ENCODE results near the gene ACAD11.
"Not testable (repeated sequence)": the region's sequence is repeated elsewhere in the genome, so short reads cannot be mapped to it uniquely, and the experiment has no call there.

ACAD11 gene

DNA sequence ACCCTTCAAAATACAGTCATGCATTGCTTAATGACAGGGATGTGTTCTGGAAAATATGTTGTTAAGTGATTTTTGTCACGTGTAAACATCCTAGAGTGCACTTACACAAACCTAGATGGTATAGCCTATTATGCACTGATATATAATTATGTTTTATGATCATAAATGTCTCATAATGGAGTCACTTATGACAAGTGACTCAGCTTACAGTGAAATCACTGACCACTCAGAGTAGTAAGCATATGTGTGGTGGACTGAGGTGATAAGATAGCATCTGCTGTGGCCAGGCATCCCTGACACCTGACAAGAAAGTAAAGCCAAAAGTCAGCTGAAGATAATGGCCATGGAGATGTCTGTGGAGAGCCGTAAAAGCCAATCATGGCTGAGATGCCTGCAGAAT lies 5.4 kb downstream of the ACAD11 start:
- Histone ChIP-seq H3K9me3 (ENCODE audit: control insufficient read depth, low read length) (no peaks in the 10 kb centered on the region), H3K4me1 (ENCODE audit: control insufficient read depth, insufficient read depth, low read length) (no peaks in the 10 kb centered on the region), H3K4me3 (ENCODE audit: insufficient read depth, low read depth, low read length) (no peak overlapping the region), H3K27me3 (ENCODE audit: control insufficient read depth, insufficient read depth, low read length, poor library complexity, severe bottlenecking) (no peaks in the 10 kb centered on the region), H3K27ac (ENCODE audit: insufficient read depth, low read depth, low read length, poor library complexity, severe bottlenecking) (no peak overlapping the region), H3K36me3 (ENCODE audit: control insufficient read depth, insufficient read depth, low read length) (no peaks in the 10 kb centered on the region)
- 98 to 99% methylated on average over 1 of the region's 2 CpGs for WGBS, 2 experiments

DNA sequence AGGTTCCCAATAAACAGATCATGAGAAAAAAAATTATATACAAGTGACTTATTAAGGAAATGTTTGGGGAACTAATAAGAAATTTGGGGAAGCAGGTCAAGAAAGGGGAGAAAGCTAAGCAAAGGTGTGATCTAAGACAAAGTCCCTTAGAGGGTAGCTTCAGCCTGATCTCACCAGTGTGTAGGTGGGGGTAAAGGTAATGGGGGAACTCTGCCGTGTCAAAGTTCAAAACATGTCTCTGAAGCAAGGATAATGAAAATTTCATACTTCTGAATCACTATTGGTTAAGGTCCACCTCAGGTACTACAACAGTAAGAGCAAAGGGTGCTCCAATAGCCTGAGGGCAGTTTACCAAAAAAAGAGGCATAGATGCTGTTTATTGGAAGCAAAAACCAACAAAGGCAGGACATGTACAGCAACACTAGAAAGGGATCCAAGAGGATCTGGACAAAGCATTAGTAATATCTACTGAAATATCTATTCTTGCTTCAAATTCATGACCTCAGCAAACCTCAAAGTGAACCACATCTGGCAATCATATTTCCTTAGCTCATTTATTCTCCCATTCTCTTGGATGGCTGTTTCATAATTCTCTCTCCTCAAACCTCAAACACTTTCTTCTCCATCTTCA lies 6.9 kb downstream of the ACAD11 start:
- no peak overlapping the region for H3K27ac ChIP-seq (ENCODE audit: insufficient read depth, low read depth, low read length, poor library complexity, severe bottlenecking)
- no peaks in the 10 kb centered on the region for H3K9me3 ChIP-seq (ENCODE audit: control insufficient read depth, low read length)
- no peaks in the 10 kb centered on the region for H3K27me3 ChIP-seq (ENCODE audit: control insufficient read depth, insufficient read depth, low read length, poor library complexity, severe bottlenecking)
- no peaks in the 10 kb centered on the region for H3K36me3 ChIP-seq (ENCODE audit: control insufficient read depth, insufficient read depth, low read length)
- 78 to 100% methylated on average over 1 of the region's 1 CpG for WGBS, 2 experiments
- H3K4me3 ChIP-seq (ENCODE audit: insufficient read depth, low read depth, low read length), result no peak overlapping the region
- H3K4me1 ChIP-seq (ENCODE audit: control insufficient read depth, insufficient read depth, low read length), result no peaks in the 10 kb centered on the region

DNA sequence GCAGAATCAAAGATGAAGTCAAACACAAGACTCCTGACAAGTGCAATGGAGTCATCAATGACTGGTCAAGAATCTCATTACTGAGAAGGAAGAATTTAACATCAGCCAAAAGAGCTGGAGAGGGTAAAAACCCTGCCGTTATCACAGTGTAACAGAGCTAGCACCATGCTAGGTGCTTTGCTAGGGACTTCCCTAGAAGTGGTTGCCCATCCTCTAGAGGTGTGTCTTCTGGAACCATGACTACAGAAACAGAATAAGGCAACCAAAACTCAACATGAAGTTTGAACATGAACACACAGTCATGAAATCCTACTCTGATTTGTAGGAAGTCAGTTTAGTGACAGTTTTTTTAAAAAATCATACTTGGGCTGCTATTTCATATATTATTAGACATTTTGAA lies 9.5 kb downstream of the ACAD11 start:
- Histone ChIP-seq H3K27ac (ENCODE audit: insufficient read depth, low read depth, low read length, poor library complexity, severe bottlenecking) (no peak overlapping the region), H3K9me3 (ENCODE audit: control insufficient read depth, low read length) (no peaks in the 10 kb centered on the region), H3K4me1 (ENCODE audit: control insufficient read depth, insufficient read depth, low read length) (no peaks in the 10 kb centered on the region), H3K4me3 (ENCODE audit: insufficient read depth, low read depth, low read length) (no peak overlapping the region), H3K27me3 (ENCODE audit: control insufficient read depth, insufficient read depth, low read length, poor library complexity, severe bottlenecking) (no peaks in the 10 kb centered on the region), H3K36me3 (ENCODE audit: control insufficient read depth, insufficient read depth, low read length) (no peaks in the 10 kb centered on the region)
- WGBS, 2 experiments, result 56 to 89% methylated on average over 1 of the region's 1 CpG

- no peak overlapping the region for H3K4me3 ChIP-seq (ENCODE audit: insufficient read depth, low read depth, low read length)
- H3K27ac ChIP-seq (ENCODE audit: insufficient read depth, low read depth, low read length, poor library complexity, severe bottlenecking), result no peak overlapping the region
- no peaks in the 10 kb centered on the region for H3K4me1 ChIP-seq (ENCODE audit: control insufficient read depth, insufficient read depth, low read length)
- no peaks in the 10 kb centered on the region for H3K9me3 ChIP-seq (ENCODE audit: control insufficient read depth, low read length)
- WGBS, 2 experiments, result 88 to 96% methylated on average over 1 of the region's 1 CpG
- no peaks in the 10 kb centered on the region for H3K36me3 ChIP-seq (ENCODE audit: control insufficient read depth, insufficient read depth, low read length)
- H3K27me3 ChIP-seq (ENCODE audit: control insufficient read depth, insufficient read depth, low read length, poor library complexity, severe bottlenecking), result no peaks in the 10 kb centered on the region
These were observed 14.6 kb downstream of the ACAD11 start for GRCh38 chr3:132645058-132645457.

GRCh38 chr3:132643366-132643765 lies 16.2 kb downstream of the ACAD11 start:
- H3K9me3 ChIP-seq (ENCODE audit: control insufficient read depth, low read length), result no peaks in the 10 kb centered on the region
- 81 to 83% methylated on average over 2 of the region's 2 CpGs for WGBS, 2 experiments
- no peak overlapping the region for H3K4me3 ChIP-seq (ENCODE audit: insufficient read depth, low read depth, low read length)
- no peaks in the 10 kb centered on the region for H3K4me1 ChIP-seq (ENCODE audit: control insufficient read depth, insufficient read depth, low read length)
- no peak overlapping the region for H3K27ac ChIP-seq (ENCODE audit: insufficient read depth, low read depth, low read length, poor library complexity, severe bottlenecking)
- no peaks in the 10 kb centered on the region for H3K27me3 ChIP-seq (ENCODE audit: control insufficient read depth, insufficient read depth, low read length, poor library complexity, severe bottlenecking)
- H3K36me3 ChIP-seq (ENCODE audit: control insufficient read depth, insufficient read depth, low read length), result no peaks in the 10 kb centered on the region

- Histone ChIP-seq H3K9me3 (ENCODE audit: control insufficient read depth, low read length) (no peaks in the 10 kb centered on the region), H3K4me1 (ENCODE audit: control insufficient read depth, insufficient read depth, low read length) (no peaks in the 10 kb centered on the region), H3K4me3 (ENCODE audit: insufficient read depth, low read depth, low read length) (no peak overlapping the region), H3K27me3 (ENCODE audit: control insufficient read depth, insufficient read depth, low read length, poor library complexity, severe bottlenecking) (no peaks in the 10 kb centered on the region), H3K36me3 (ENCODE audit: control insufficient read depth, insufficient read depth, low read length) (no peaks in the 10 kb centered on the region), H3K27ac (ENCODE audit: insufficient read depth, low read depth, low read length, poor library complexity, severe bottlenecking) (no peak overlapping the region)
- WGBS, 2 experiments, result 52 to 100% methylated on average over 1 to 2 of the region's 2 CpGs
These were observed 17.1 kb downstream of the ACAD11 start for GRCh38 chr3:132642539-132642847.

DNA sequence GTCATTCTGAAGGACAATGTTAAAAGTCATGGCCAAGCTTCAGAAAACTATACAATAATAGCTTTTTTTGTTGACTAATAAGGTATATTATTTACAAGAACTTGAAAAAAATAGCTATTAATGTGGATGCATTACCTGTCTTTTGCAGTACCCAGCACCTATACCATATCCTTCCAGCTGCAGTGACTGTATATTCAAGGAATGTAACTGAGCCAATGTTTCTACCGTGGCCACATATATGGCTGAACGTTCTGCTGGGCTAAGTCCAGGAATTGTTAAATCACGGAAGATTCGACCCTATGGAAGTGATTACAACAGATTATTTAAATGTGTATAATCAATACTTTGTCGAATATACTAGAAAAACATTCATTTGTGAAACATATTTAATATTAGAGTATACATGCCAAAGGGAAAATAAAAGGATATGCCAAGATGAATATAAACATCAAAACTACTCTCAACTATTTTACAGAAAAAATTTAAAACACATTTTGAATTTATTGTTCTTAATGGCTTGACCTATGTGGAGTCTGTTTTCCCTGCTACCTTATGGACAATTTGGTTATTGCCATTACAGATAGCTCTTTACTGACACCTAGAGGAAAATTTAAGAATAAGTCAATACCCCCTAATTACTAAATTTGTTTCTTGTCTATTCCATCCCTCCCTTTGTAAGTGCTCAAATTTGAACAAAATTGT lies 17.6 kb downstream of the ACAD11 start:
- H3K9me3 ChIP-seq (ENCODE audit: control insufficient read depth, low read length), result no peaks in the 10 kb centered on the region
- H3K4me1 ChIP-seq (ENCODE audit: control insufficient read depth, insufficient read depth, low read length), result no peaks in the 10 kb centered on the region
- 76 to 80% methylated on average over 4 of the region's 5 CpGs for WGBS, 2 experiments
- no peaks in the 10 kb centered on the region for H3K27me3 ChIP-seq (ENCODE audit: control insufficient read depth, insufficient read depth, low read length, poor library complexity, severe bottlenecking)
- no peaks in the 10 kb centered on the region for H3K36me3 ChIP-seq (ENCODE audit: control insufficient read depth, insufficient read depth, low read length)
- no peak overlapping the region for H3K27ac ChIP-seq (ENCODE audit: insufficient read depth, low read depth, low read length, poor library complexity, severe bottlenecking)
- no peak overlapping the region for H3K4me3 ChIP-seq (ENCODE audit: insufficient read depth, low read depth, low read length)

GRCh38 chr3:132641427-132641826 lies 18.2 kb downstream of the ACAD11 start:
- not testable (repeated sequence) for H3K4me3 ChIP-seq (ENCODE audit: insufficient read depth, low read depth, low read length); H3K36me3 ChIP-seq (ENCODE audit: control insufficient read depth, insufficient read depth, low read length); H3K4me1 ChIP-seq (ENCODE audit: control insufficient read depth, insufficient read depth, low read length); H3K9me3 ChIP-seq (ENCODE audit: control insufficient read depth, low read length); H3K27ac ChIP-seq (ENCODE audit: insufficient read depth, low read depth, low read length, poor library complexity, severe bottlenecking); H3K27me3 ChIP-seq (ENCODE audit: control insufficient read depth, insufficient read depth, low read length, poor library complexity, severe bottlenecking)
- WGBS, 2 experiments, result 81 to 96% methylated on average over 2 of the region's 2 CpGs

DNA sequence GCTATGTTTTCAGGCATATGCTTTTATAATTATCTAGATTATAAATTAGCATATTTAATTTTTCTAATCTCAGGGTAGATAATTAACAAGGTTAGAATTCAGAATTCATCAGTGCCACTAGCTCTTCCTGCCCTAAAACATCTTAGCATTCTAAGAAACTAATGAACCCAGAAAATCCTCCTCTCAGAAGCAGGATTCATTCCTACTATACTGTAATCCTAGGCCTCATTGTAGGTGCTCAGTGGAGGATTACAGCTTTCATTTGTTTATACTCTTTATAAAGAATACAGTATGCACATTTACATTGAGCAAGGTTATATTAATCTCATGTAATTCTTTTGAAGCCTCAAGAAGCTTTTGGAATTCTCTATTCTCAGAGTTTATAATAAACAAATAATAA lies 20.9 kb downstream of the ACAD11 start:
- no peak overlapping the region for H3K27ac ChIP-seq (ENCODE audit: insufficient read depth, low read depth, low read length, poor library complexity, severe bottlenecking)
- no peak overlapping the region for H3K4me3 ChIP-seq (ENCODE audit: insufficient read depth, low read depth, low read length)
- H3K27me3 ChIP-seq (ENCODE audit: control insufficient read depth, insufficient read depth, low read length, poor library complexity, severe bottlenecking), result no peaks in the 10 kb centered on the region
- no peaks in the 10 kb centered on the region for H3K9me3 ChIP-seq (ENCODE audit: control insufficient read depth, low read length)
- no peaks in the 10 kb centered on the region for H3K36me3 ChIP-seq (ENCODE audit: control insufficient read depth, insufficient read depth, low read length)
- H3K4me1 ChIP-seq (ENCODE audit: control insufficient read depth, insufficient read depth, low read length), result no peaks in the 10 kb centered on the region

DNA sequence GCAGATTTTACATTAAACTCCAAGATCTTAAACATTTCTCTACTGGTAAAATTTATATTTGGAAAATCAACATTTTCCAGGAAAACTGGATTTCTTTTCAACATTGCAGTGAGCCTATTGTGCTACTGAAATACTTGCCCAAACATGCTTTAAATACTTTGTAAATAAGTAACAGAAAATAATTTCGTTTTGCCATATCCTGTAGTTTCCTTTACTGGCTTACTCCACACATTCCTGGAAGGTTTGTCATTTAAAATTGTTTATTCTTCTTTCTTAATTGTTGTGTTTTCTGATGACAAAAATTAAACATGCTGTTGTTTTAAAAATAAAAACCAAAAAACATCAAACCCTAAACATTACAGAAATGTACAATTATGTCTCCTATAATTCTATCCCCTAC lies 22.0 kb downstream of the ACAD11 start:
- no peak overlapping the region for H3K4me3 ChIP-seq (ENCODE audit: insufficient read depth, low read depth, low read length)
- H3K4me1 ChIP-seq (ENCODE audit: control insufficient read depth, insufficient read depth, low read length), result no peaks in the 10 kb centered on the region
- WGBS, 2 experiments, result 71% methylated on average over 1 of the region's 1 CpG; no CpG with 5 or more reads in 1 of the 2 experiments
- no peaks in the 10 kb centered on the region for H3K9me3 ChIP-seq (ENCODE audit: control insufficient read depth, low read length)
- H3K27me3 ChIP-seq (ENCODE audit: control insufficient read depth, insufficient read depth, low read length, poor library complexity, severe bottlenecking), result no peaks in the 10 kb centered on the region
- H3K27ac ChIP-seq (ENCODE audit: insufficient read depth, low read depth, low read length, poor library complexity, severe bottlenecking), result no peak overlapping the region
- no peaks in the 10 kb centered on the region for H3K36me3 ChIP-seq (ENCODE audit: control insufficient read depth, insufficient read depth, low read length)

GRCh38 chr3:132635052-132635451 lies 24.6 kb downstream of the ACAD11 start:
- H3K4me3 ChIP-seq (ENCODE audit: insufficient read depth, low read depth, low read length), result no peak overlapping the region
- H3K36me3 ChIP-seq (ENCODE audit: control insufficient read depth, insufficient read depth, low read length), result no peaks in the 10 kb centered on the region
- no peaks in the 10 kb centered on the region for H3K9me3 ChIP-seq (ENCODE audit: control insufficient read depth, low read length)
- no peaks in the 10 kb centered on the region for H3K27me3 ChIP-seq (ENCODE audit: control insufficient read depth, insufficient read depth, low read length, poor library complexity, severe bottlenecking)
- no peaks in the 10 kb centered on the region for H3K4me1 ChIP-seq (ENCODE audit: control insufficient read depth, insufficient read depth, low read length)
- no peak overlapping the region for H3K27ac ChIP-seq (ENCODE audit: insufficient read depth, low read depth, low read length, poor library complexity, severe bottlenecking)

Measured in ectodermal cell (in vitro differentiated cells).